ENCODE measurements around the gene PPM1K.

Gene PPM1K

DNA sequence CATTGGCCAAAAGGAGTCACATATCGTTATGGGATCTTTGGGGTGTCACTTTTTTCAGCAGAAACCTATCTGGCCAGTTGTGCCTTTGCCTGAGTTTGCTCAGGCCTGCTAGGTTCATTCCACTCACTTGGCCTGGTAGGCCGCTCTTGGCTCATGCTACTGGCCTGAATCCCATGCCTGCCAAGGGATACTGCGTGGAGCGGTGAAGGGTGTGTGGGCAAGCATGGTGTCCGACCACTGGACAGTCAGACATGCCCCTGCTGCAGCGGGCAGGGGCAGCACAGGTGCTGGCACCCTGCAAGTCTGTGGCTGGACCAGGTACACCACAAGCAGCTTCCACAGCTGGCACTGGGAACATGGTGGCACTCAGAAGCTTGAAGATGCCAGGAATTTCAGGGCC, 11.3 kb upstream of the PPM1K start:
- no peaks in the 10 kb centered on the region for H3K27me3 ChIP-seq (ENCODE audit: low read depth)
- no peak for DNase-seq (ENCODE audit: low spot score in 2 of 2)
- no peak overlapping the region for H3K4me3 ChIP-seq
- no peaks in the 10 kb centered on the region for H3K4me1 ChIP-seq
- no peaks in the 10 kb centered on the region for H3K9me3 ChIP-seq
- no peaks in the 10 kb centered on the region for H3K36me3 ChIP-seq (replicated peaks)
- in situ Hi-C loops (cut with MboI; ENCODE audit: low sequenced_read_pairs) = no loop called here

DNA sequence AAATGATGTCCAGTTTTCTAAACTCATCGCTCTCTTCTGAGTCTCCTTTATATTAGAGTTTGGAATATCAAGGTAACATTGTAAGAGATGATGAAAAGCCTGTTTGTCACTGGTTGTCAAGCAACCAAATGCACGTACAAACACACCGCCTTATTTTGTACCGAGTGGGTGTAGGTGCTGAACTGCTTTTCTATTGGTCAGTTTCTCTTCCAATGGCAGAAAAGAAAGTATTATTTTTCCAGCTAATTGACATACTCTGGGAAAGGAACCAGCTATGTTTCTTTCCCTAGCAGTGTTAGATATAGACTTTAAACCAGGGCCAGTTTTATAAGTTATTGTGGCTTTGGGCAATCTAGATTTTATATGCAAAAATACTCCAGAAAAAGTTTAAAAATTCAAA, 6.6 kb upstream of the PPM1K start:
- no peaks in the 10 kb centered on the region for H3K27me3 ChIP-seq (ENCODE audit: low read depth)
- no peaks in the 10 kb centered on the region for H3K9me3 ChIP-seq
- no peak overlapping the region for H3K4me3 ChIP-seq
- DNase-seq (ENCODE audit: low spot score in 2 of 2) = peak in 1 of 2 experiments; percentile 29
- H3K4me1 ChIP-seq = no peaks in the 10 kb centered on the region
- H3K36me3 ChIP-seq (replicated peaks) = no peaks in the 10 kb centered on the region
- in situ Hi-C loops (cut with MboI; ENCODE audit: low sequenced_read_pairs) = no loop called here

DNA sequence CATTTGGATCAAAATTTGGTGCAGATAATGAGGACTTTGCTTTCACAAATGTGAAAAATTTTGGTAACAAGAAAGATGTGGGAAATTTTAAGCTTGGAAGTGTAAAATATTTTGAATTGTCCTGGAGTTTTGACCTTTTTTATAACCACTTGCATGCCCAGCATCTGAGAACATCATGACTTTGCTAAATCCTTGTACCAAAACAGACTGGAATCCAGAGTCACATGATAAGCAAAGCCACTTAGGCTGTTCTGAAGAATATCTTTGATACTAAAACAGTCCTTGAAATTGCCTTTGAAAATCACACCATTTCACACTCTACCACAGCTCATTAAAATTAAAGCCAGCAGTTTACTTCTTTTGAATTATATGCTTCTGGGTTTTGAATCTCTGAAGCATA, 2.5 kb upstream of the PPM1K start:
- no peak for DNase-seq (ENCODE audit: low spot score in 2 of 2)
- H3K9me3 ChIP-seq = no peaks in the 10 kb centered on the region
- peaks cover 18% of the 10 kb centered on the region for H3K4me1 ChIP-seq
- H3K4me3 ChIP-seq = no peak overlapping the region
- in situ Hi-C loops (cut with MboI; ENCODE audit: low sequenced_read_pairs) = no loop called here
- H3K36me3 ChIP-seq (replicated peaks) = no peaks in the 10 kb centered on the region
- H3K27me3 ChIP-seq (ENCODE audit: low read depth) = no peaks in the 10 kb centered on the region

DNA sequence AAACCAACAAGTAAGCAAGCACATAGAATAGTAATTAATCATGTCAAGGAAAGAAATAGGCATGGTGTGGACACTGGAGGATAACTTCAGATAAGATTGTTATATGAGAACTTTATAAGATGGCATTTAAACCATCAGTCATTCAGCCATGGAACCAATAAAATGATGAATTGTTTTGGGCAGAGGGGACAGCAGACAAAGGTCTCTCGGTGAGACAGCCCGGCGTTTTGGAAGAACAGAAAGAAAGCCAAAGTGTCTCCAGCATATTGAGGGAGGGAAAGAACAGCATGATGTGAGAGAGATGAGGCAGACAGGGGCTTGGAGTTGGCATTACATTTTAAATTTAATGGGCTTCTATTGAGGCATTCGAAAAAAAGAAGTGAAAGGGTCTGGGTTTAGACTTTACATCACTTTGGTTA, 883 bp upstream of the PPM1K start:
- peak overlapping the region; percentile 55 for H3K4me3 ChIP-seq
- H3K4me1 ChIP-seq = peaks cover 28% of the 10 kb centered on the region
- DNase-seq (ENCODE audit: low spot score in 2 of 2) = no peak
- in situ Hi-C loops (cut with MboI; ENCODE audit: low sequenced_read_pairs) = no loop called here
- no peaks in the 10 kb centered on the region for H3K9me3 ChIP-seq
- H3K27me3 ChIP-seq (ENCODE audit: low read depth) = no peaks in the 10 kb centered on the region
- no peaks in the 10 kb centered on the region for H3K36me3 ChIP-seq (replicated peaks)

DNA sequence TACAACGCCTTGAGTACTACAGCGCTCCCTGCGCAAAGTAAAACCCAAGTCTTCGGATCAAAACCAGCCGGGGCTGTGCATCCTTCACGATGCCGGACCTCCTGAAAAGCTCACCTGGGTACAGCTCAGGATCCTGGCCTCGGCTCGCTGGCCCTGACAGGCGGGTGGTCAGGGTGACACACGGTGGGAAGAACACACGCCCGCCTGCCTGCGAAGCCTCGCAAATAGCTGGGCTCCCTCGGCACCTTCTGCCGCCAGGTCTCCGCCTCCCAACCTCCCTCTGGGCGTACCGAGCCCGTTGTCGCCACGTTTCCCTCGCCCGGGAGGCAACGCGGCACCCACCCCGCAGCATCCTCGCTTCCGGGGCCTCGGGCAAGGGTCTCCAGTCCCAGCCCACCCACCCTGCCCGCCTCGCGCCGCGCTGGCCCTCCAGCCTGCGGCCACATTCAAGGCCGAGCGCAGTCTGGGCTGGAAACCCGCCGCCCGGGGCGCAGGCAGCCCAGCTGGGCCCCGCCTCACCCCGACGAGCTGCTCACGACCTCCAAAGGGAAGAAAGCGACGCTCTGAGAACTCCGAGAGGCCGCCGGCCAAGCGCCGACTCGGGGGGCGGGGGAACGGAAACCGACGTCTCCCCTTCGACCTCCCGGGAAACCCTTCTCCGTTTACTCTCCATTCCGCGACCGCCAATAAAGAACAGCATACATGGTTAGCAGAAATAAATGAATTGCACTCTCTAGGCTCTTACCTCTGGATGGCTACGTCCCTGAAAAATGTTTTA, 511 bp downstream of the PPM1K start:
- Histone ChIP-seq H3K27me3 (ENCODE audit: low read depth) (no peaks in the 10 kb centered on the region), H3K36me3 (replicated peaks) (no peaks in the 10 kb centered on the region), H3K9me3 (no peaks in the 10 kb centered on the region), H3K4me3 (peak overlapping the region; percentile 55), H3K4me1 (peaks cover 28% of the 10 kb centered on the region)
- in situ Hi-C loops (cut with MboI; ENCODE audit: low sequenced_read_pairs) = no loop called here
- DNase-seq (ENCODE audit: low spot score in 2 of 2) = peak; percentile 55 to 77

DNA sequence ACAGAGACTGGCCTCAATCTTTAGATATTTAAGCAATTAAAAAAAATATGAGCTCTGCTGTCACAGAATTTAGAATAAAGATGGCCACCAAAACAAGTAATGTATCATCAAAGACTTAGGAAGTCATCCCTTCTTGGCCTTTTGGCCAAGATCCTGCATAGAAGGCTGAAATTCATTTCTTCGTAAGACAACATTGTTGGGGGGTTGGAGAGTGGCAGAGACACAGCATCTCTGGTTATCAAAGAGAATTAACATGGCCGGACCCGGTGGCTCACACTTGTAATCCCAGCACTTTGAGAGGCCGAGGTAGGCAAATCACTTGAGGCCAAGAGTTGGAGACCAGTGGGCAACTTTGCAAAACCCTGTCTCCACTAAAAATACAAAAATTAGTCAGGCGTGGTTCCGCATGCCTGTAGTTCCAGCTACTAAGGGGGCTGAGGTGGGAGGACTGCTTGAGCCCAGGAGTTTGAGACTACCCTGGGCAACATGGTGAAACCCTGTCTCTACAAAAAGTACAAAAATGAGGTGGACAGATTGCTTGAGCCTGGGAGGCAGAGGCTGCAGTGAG, 4.0 kb downstream of the PPM1K start:
- no peaks in the 10 kb centered on the region for H3K9me3 ChIP-seq
- H3K4me1 ChIP-seq = peaks cover 41% of the 10 kb centered on the region
- H3K4me3 ChIP-seq = no peak overlapping the region
- no peaks in the 10 kb centered on the region; the same call in 1 of the 2 replicates for H3K36me3 ChIP-seq (replicated peaks)
- in situ Hi-C loops (cut with MboI; ENCODE audit: low sequenced_read_pairs) = no loop called here
- DNase-seq (ENCODE audit: low spot score in 2 of 2) = no peak
- H3K27me3 ChIP-seq (ENCODE audit: low read depth) = no peaks in the 10 kb centered on the region

DNA sequence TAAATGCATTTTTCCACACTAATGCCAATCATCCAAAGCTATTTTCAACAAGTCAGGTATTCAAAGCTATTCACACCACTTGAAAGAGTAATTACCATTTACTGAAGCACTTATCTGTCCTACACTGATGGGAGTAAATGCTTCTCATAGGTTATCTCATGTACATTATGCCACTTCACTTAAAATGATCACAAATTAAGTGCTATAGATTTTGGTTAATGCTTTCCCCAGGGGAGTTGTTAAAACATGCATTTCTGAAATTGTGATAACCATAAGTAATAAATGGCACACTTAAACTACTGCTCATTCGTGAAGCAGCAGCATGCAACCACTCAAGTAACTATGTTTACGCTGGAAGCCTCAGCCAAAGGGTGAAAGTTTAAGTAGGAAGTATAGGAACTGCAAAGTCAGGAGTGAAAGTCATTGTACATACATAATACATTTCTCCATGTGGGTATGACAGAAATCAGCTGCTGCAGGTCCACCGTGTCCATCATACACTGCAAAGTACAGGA, 6.6 kb downstream of the PPM1K start:
- H3K4me3 ChIP-seq = no peak overlapping the region
- no peak for DNase-seq (ENCODE audit: low spot score in 2 of 2)
- no peaks in the 10 kb centered on the region for H3K27me3 ChIP-seq (ENCODE audit: low read depth)
- no peaks in the 10 kb centered on the region for H3K9me3 ChIP-seq
- no peaks in the 10 kb centered on the region; the same call in 1 of the 2 replicates for H3K36me3 ChIP-seq (replicated peaks)
- in situ Hi-C loops (cut with MboI; ENCODE audit: low sequenced_read_pairs) = no loop called here
- H3K4me1 ChIP-seq = peaks cover 37% of the 10 kb centered on the region

DNA sequence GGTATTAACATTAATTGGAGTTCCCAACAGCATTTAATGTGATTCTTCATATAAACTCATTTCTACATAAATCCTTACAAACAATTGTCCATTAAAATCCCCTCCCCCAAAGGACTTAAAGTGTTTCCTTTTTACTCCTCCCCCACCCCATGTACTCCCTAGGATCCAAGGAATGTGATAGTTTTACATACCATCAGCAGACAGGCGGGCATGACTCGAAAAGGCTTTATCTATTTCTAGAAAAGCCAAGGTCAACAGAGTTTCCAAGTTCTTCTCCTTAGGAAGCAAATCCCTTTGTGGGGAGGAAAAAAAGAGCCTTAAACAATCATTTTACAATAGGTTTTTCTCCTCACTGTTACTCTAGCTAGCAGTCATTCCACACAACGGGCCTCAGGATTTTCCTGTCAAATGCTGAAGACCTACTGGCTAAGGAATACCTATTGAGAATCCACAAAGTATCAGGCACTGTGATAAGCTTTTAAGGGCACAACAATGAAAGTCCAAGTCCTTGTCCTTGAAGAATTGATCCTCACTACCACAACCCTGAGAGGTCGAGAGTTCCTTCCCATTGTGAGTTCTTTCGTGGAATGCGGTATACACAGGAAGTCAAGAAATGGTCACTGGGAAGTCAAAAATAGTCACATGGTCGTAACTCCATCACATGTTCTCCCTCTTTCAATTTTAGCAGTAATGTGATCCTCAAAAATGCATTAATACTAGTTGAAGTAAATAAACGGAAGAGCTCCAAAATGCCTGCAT, 7.2 kb downstream of the PPM1K start:
- Histone ChIP-seq H3K9me3 (no peaks in the 10 kb centered on the region), H3K36me3 (replicated peaks) (no peaks in the 10 kb centered on the region; the same call in 1 of the 2 replicates), H3K4me3 (no peak overlapping the region), H3K4me1 (peaks cover 30% of the 10 kb centered on the region), H3K27me3 (ENCODE audit: low read depth) (no peaks in the 10 kb centered on the region)
- in situ Hi-C loops (cut with MboI; ENCODE audit: low sequenced_read_pairs) = no loop called here
- DNase-seq (ENCODE audit: low spot score in 2 of 2) = peak; percentile 31 to 65

DNA sequence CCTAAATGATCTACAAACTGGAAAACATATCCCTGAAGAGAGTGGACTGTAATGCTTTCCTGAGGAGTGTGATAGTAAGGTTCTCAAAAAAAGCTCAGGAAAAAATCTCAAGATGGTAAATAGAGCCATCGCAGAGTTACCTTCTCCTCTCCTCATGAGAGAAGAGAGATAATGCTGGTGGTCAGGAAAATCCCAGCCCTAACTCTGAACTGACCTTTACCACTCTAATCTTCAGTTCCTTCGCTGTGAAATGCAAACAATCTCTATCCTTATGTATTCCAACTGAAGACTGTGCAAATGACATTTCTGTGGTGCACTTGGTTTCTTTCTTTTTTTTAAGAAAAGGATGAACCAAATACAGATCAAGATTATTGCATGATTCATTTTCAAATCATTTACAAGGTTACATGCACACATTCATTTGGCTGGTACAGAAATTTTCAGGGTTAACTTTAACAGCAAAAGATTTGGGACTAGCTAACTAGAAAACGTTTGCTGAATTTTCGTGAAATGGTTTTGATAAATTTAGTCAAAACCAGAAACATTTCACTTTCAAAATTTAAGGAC, 8.3 kb downstream of the PPM1K start:
- no peak for DNase-seq (ENCODE audit: low spot score in 2 of 2)
- H3K27me3 ChIP-seq (ENCODE audit: low read depth) = no peaks in the 10 kb centered on the region
- H3K4me1 ChIP-seq = peaks cover 22% of the 10 kb centered on the region
- in situ Hi-C loops (cut with MboI; ENCODE audit: low sequenced_read_pairs) = no loop called here
- no peak overlapping the region for H3K4me3 ChIP-seq
- no peaks in the 10 kb centered on the region for H3K9me3 ChIP-seq
- H3K36me3 ChIP-seq (replicated peaks) = no peaks in the 10 kb centered on the region; the same call in 1 of the 2 replicates

DNA sequence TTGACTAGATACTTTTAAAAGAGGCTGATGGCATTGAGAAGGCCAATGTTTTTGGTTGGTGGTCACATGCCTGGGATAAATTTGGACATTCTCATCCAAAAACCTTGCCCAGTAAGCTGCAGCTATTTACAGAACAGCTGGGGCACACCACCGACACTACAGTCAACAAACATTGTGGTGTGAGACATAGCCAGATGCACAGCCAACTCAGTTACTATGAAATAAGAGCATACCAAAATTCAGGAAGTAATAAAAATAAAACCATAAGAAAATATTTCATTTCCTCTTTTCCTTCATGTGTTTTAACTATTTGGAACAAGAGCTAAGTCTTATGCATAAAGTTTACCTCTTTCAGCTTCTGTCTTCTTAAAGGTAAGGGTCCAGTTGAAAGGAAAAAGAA, 8.8 kb downstream of the PPM1K start:
- peaks cover 17% of the 10 kb centered on the region for H3K4me1 ChIP-seq
- H3K36me3 ChIP-seq (replicated peaks) = no peaks in the 10 kb centered on the region; the same call in 1 of the 2 replicates
- in situ Hi-C loops (cut with MboI; ENCODE audit: low sequenced_read_pairs) = no loop called here
- H3K4me3 ChIP-seq = no peak overlapping the region
- no peaks in the 10 kb centered on the region for H3K27me3 ChIP-seq (ENCODE audit: low read depth)
- no peak for DNase-seq (ENCODE audit: low spot score in 2 of 2)
- no peaks in the 10 kb centered on the region for H3K9me3 ChIP-seq

DNA sequence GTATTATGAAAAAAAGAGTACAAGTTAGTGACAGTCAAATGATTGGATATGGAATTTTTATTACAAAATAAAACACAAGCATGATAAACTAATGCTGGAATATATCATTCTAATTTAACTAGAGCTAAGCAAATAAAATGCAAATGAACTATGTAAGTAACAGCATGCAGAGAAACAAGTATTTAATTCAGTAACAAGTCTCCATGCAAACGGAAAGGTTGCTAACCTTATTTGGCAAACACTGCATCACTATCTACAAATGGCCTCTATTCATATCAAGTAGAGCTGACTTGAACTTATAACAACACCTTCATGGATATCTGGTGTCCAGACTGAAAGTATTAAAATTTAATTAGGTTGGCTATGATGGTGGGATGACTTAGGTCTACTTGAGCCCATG, 15.4 kb downstream of the PPM1K start:
- Histone ChIP-seq H3K9me3 (no peaks in the 10 kb centered on the region), H3K27me3 (ENCODE audit: low read depth) (no peaks in the 10 kb centered on the region), H3K4me3 (no peak overlapping the region), H3K36me3 (replicated peaks) (peaks cover 22% of the 10 kb centered on the region), H3K4me1 (no peaks in the 10 kb centered on the region)
- no peak for DNase-seq (ENCODE audit: low spot score in 2 of 2)
- in situ Hi-C loops (cut with MboI; ENCODE audit: low sequenced_read_pairs) = no loop called here

DNA sequence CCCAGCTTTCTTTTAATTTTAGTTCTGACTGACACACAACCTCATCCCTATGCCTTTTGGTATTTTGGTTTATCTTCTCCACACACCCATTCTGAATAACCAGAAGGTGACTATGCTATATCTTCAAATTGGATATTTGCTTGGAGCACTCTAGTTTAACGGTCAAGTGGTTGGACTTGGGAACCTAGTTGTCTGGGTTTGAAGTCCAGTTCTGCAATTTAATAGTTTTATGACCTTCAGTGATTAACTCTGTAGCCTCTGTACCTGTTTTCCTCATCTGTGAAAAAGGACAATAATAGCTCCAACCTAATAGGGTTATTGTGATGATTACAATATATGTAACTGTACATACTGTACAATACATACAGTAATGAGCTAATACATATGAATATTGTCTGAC, 20.0 kb downstream of the PPM1K start:
- H3K4me3 ChIP-seq = no peak overlapping the region
- in situ Hi-C loops (cut with MboI; ENCODE audit: low sequenced_read_pairs) = no loop called here
- DNase-seq (ENCODE audit: low spot score in 2 of 2) = no peak
- no peaks in the 10 kb centered on the region for H3K27me3 ChIP-seq (ENCODE audit: low read depth)
- H3K36me3 ChIP-seq (replicated peaks) = peaks cover 28% of the 10 kb centered on the region
- no peaks in the 10 kb centered on the region for H3K9me3 ChIP-seq
- no peaks in the 10 kb centered on the region for H3K4me1 ChIP-seq

DNA sequence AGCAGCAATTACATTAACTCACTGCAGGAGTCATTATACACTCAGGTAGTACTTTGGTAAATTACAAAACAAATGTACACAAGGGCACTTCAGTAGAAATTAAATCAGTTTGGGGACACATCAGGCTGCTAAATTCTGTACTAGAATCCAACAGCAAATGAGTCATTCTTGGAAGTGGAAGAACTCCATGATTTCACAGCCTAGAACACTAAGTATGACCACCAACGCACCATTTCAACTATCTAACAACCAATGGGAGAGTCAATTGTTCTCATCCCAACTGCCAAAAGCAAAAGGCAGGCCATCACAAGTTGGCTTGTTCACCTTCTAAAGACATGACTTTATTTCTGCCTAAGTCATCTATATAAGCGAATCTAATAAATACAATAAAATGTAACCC, 26.6 kb downstream of the PPM1K start:
- H3K27me3 ChIP-seq (ENCODE audit: low read depth) = no peaks in the 10 kb centered on the region
- in situ Hi-C loops (cut with MboI; ENCODE audit: low sequenced_read_pairs) = no loop called here
- no peak for DNase-seq (ENCODE audit: low spot score in 2 of 2)
- no peaks in the 10 kb centered on the region for H3K9me3 ChIP-seq
- H3K36me3 ChIP-seq (replicated peaks) = peaks cover 6% of the 10 kb centered on the region; the same call in 1 of the 2 replicates
- no peaks in the 10 kb centered on the region for H3K4me1 ChIP-seq
- H3K4me3 ChIP-seq = no peak overlapping the region
